Measurements from ENCODE around the gene CD96.

Gene CD96

GRCh38 chr3:111652492-111653180 lies 110.6 kb downstream of the CD96 start:
- no peak for TF ChIP-seq ZBTB7A (IDR thresholded peaks at IDR 0.05; ENCODE audit: low read depth)

GRCh38 chr3:111653766-111654165 lies 111.8 kb downstream of the CD96 start:
- TF ChIP-seq YY1 (IDR thresholded peaks at IDR 0.05; ENCODE audit: low read depth), result no peak
- TF ChIP-seq NFIC (IDR thresholded peaks at IDR 0.05), result no peak
- TF ChIP-seq EGR1 (IDR thresholded peaks at IDR 0.05), result no peak
- TF ChIP-seq TAF1 (IDR thresholded peaks at IDR 0.05; ENCODE audit: low read depth), result no peak
- no peak for TF ChIP-seq REST (IDR thresholded peaks at IDR 0.05; ENCODE audit: low read depth)
- no peak for TF ChIP-seq EP300 (IDR thresholded peaks at IDR 0.05; ENCODE audit: borderline replicate concordance)
- TF ChIP-seq USF1 (IDR thresholded peaks at IDR 0.05), result no peak
- TF ChIP-seq CEBPB (IDR thresholded peaks at IDR 0.05), result no peak
- no peak for TF ChIP-seq FOXM1 (IDR thresholded peaks at IDR 0.05; ENCODE audit: borderline replicate concordance, low read depth)
- no peak for TF ChIP-seq TCF12 (IDR thresholded peaks at IDR 0.05; ENCODE audit: low read depth)
- TF ChIP-seq MAX (IDR thresholded peaks at IDR 0.05), result no peak
- TF ChIP-seq RAD21 (IDR thresholded peaks at IDR 0.05; ENCODE audit: low read depth), result no peak
- no peak for TF ChIP-seq ZBTB7A (IDR thresholded peaks at IDR 0.05; ENCODE audit: low read depth)
- TF ChIP-seq CREB1 (IDR thresholded peaks at IDR 0.05; ENCODE audit: low read depth), result no peak
- no peak for TF ChIP-seq TEAD4 (IDR thresholded peaks at IDR 0.05)

GRCh38 chr3:111662012-111662411 lies 120.0 kb downstream of the CD96 start:
- TF ChIP-seq TCF12 (IDR thresholded peaks at IDR 0.05; ENCODE audit: low read depth) (no peak), MAX (IDR thresholded peaks at IDR 0.05) (no peak), TEAD4 (IDR thresholded peaks at IDR 0.05) (no peak), RAD21 (IDR thresholded peaks at IDR 0.05; ENCODE audit: low read depth) (no peak), USF1 (IDR thresholded peaks at IDR 0.05) (no peak), TAF1 (IDR thresholded peaks at IDR 0.05; ENCODE audit: low read depth) (no peak), REST (IDR thresholded peaks at IDR 0.05; ENCODE audit: low read depth) (no peak), YY1 (IDR thresholded peaks at IDR 0.05; ENCODE audit: low read depth) (no peak), EP300 (IDR thresholded peaks at IDR 0.05; ENCODE audit: borderline replicate concordance) (no peak), CEBPB (IDR thresholded peaks at IDR 0.05) (no peak), EGR1 (IDR thresholded peaks at IDR 0.05) (no peak), ZBTB7A (IDR thresholded peaks at IDR 0.05; ENCODE audit: low read depth) (no peak), CREB1 (IDR thresholded peaks at IDR 0.05; ENCODE audit: low read depth) (no peak)

- TF ChIP-seq RAD21 (IDR thresholded peaks at IDR 0.05; ENCODE audit: low read depth), result no peak
- TF ChIP-seq CEBPB (IDR thresholded peaks at IDR 0.05), result no peak
- TF ChIP-seq FOXM1 (IDR thresholded peaks at IDR 0.05; ENCODE audit: borderline replicate concordance, low read depth), result no peak
- no peak for TF ChIP-seq REST (IDR thresholded peaks at IDR 0.05; ENCODE audit: low read depth)
- no peak for TF ChIP-seq TAF1 (IDR thresholded peaks at IDR 0.05; ENCODE audit: low read depth)
- no peak for TF ChIP-seq MAX (IDR thresholded peaks at IDR 0.05)
- TF ChIP-seq EP300 (IDR thresholded peaks at IDR 0.05; ENCODE audit: borderline replicate concordance), result no peak
- no peak for TF ChIP-seq YY1 (IDR thresholded peaks at IDR 0.05; ENCODE audit: low read depth)
- no peak for TF ChIP-seq USF1 (IDR thresholded peaks at IDR 0.05)
- no peak for TF ChIP-seq EGR1 (IDR thresholded peaks at IDR 0.05)
- TF ChIP-seq TCF12 (IDR thresholded peaks at IDR 0.05; ENCODE audit: low read depth), result no peak
- TF ChIP-seq TEAD4 (IDR thresholded peaks at IDR 0.05), result no peak
- no peak for TF ChIP-seq ZBTB7A (IDR thresholded peaks at IDR 0.05; ENCODE audit: low read depth)
- no peak for TF ChIP-seq CREB1 (IDR thresholded peaks at IDR 0.05; ENCODE audit: low read depth)
- no peak for TF ChIP-seq NFIC (IDR thresholded peaks at IDR 0.05)
Measured at GRCh38 chr3:111662907-111663306, 120.9 kb downstream of the CD96 start.
